B cell (primary cell): ENCODE results near the gene SSH3.

Experiments
- EZH2 ChIP-seq: IDR thresholded peaks from 2 replicates; pipeline ENCODE4 v1.6.1; 2012; ENCODE audit warnings: borderline replicate concordance, low read depth, mild to moderate bottlenecking, moderate library complexity, low read length; ENCODE audit not compliant: insufficient read depth, poor library complexity, severe bottlenecking
- TF ChIP-seq, protein P1 (sequence below): fragments of 200-600 bp; IDR thresholded peaks from one replicate; pipeline ENCODE4 v1.8.0; 2022; ENCODE audit warnings: antibody characterized with exemption, mild to moderate bottlenecking

DNA sequence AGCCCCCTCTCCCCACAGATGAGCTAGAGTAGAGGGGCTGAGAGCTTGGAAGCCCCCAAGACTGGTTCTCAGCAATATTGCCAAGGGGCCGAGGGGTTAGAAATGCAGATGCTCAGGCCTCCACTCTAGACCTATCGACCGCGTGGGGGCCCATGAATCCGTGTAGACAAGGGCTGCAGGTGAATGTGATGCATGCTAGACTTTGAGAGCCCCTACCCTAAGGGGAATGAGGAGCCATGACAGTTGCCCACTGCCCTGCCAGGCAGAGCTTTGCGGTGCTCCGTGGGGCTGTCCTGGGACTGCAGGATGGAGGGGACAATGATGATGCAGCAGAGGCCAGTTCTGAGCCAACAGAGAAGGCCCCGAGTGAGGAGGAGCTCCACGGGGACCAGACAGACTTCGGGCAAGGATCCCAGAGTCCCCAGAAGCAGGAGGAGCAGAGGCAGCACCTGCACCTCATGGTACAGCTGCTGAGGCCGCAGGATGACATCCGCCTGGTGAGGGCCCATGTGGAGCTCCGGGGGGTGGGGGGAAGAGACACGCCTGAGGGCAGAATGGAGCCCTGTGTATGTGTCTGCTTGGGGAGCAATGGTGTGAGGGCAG, 1.3 kb downstream of the SSH3 start:
- TF ChIP-seq, protein P1, sequence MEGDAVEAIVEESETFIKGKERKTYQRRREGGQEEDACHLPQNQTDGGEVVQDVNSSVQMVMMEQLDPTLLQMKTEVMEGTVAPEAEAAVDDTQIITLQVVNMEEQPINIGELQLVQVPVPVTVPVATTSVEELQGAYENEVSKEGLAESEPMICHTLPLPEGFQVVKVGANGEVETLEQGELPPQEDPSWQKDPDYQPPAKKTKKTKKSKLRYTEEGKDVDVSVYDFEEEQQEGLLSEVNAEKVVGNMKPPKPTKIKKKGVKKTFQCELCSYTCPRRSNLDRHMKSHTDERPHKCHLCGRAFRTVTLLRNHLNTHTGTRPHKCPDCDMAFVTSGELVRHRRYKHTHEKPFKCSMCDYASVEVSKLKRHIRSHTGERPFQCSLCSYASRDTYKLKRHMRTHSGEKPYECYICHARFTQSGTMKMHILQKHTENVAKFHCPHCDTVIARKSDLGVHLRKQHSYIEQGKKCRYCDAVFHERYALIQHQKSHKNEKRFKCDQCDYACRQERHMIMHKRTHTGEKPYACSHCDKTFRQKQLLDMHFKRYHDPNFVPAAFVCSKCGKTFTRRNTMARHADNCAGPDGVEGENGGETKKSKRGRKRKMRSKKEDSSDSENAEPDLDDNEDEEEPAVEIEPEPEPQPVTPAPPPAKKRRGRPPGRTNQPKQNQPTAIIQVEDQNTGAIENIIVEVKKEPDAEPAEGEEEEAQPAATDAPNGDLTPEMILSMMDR: no peak
- TF ChIP-seq EZH2: no peak
